GM21825 (cell line): Measurements from ENCODE around the gene OR4D2.

Experiments
- ATAC-seq: cut with Tn5 transposase; IDR thresholded peaks from one replicate; pipeline ENCODE4 v1.9.1; 2021; ENCODE audit warnings: mild to moderate bottlenecking, moderate library complexity; ENCODE audit not compliant: unreplicated experiment

The OR4D2 gene

GRCh38 chr17:58172369-58173071 lies 5.7 kb downstream of the OR4D2 start:
- ATAC-seq: no peak

- ATAC-seq: no peak
These were observed 8.1 kb downstream of the OR4D2 start for GRCh38 chr17:58174871-58175270.

GRCh38 chr17:58176200-58176599 lies 9.4 kb downstream of the OR4D2 start:
- no peak for ATAC-seq

GRCh38 chr17:58181796-58182195 lies 15.0 kb downstream of the OR4D2 start:
- no peak for ATAC-seq

- ATAC-seq: no peak
These were observed 16.7 kb downstream of the OR4D2 start for GRCh38 chr17:58183514-58183913.

- no peak for ATAC-seq
These were observed 17.7 kb downstream of the OR4D2 start for GRCh38 chr17:58184308-58184985.

GRCh38 chr17:58184986-58185761 lies 18.4 kb downstream of the OR4D2 start:
- no peak for ATAC-seq

GRCh38 chr17:58186591-58186990 lies 19.8 kb downstream of the OR4D2 start:
- ATAC-seq: no peak

- no peak for ATAC-seq
These were observed 20.3 kb downstream of the OR4D2 start for GRCh38 chr17:58187063-58187462.

GRCh38 chr17:58187675-58188074 lies 20.9 kb downstream of the OR4D2 start:
- ATAC-seq: no peak

- ATAC-seq: no peak
These were observed 22.8 kb downstream of the OR4D2 start for GRCh38 chr17:58189436-58190146.

GRCh38 chr17:58191241-58191896 lies 24.6 kb downstream of the OR4D2 start:
- no peak for ATAC-seq

- no peak for ATAC-seq
These were observed 25.8 kb downstream of the OR4D2 start, which contains the start of gene EPX for GRCh38 chr17:58192612-58193011. Gene EPX (plus strand): TSS chr17:58192726. CDS start chr17:58192847, 121 bp downstream.

- no peak for ATAC-seq
These were observed 27.0 kb downstream of the OR4D2 start for GRCh38 chr17:58193641-58194255.

GRCh38 chr17:58195518-58196123 lies 28.8 kb downstream of the OR4D2 start:
- ATAC-seq: no peak

GRCh38 chr17:58196610-58197009 lies 29.8 kb downstream of the OR4D2 start:
- ATAC-seq: no peak

- peak; percentile 52 for ATAC-seq
These were observed 33.3 kb downstream of the OR4D2 start for GRCh38 chr17:58200024-58200633.

GRCh38 chr17:58202859-58203258 lies 36.1 kb downstream of the OR4D2 start:
- no peak for ATAC-seq

- ATAC-seq: no peak
These were observed 38.0 kb downstream of the OR4D2 start for GRCh38 chr17:58204796-58205195.
